ENCODE data around the gene FAM171A1.
"Not testable (repeated sequence)": the region's sequence is repeated elsewhere in the genome, so short reads cannot be mapped to it uniquely, and the experiment has no call there.

Gene FAM171A1

GRCh38 chr10:15370856-15371701 lies at the start of gene FAM171A1:
FAM171A1 (minus strand) TSS chr10:15371289; CDS start chr10:15371052, 237 bp downstream.
- FAIRE-seq, result no peak
- peak; percentile 53 for DNase-seq (ENCODE audit: low spot score)

- no peak for FAIRE-seq
- DNase-seq (ENCODE audit: low spot score), result no peak
These were observed 49.8 kb upstream of the FAM171A1 start for GRCh38 chr10:15420858-15421257.

GRCh38 chr10:15419279-15419874 lies 48.3 kb upstream of the FAM171A1 start:
- FAIRE-seq (peak; percentile 71), DNase-seq (ENCODE audit: low spot score) (peak; percentile 17)

GRCh38 chr10:15416034-15416433 lies 44.9 kb upstream of the FAM171A1 start:
- FAIRE-seq, result no peak
- DNase-seq (ENCODE audit: low spot score), result no peak

- FAIRE-seq (no peak), DNase-seq (ENCODE audit: low spot score) (no peak)
These were observed 39.9 kb upstream of the FAM171A1 start for GRCh38 chr10:15411010-15411409.

- not testable (repeated sequence) for FAIRE-seq; DNase-seq (ENCODE audit: low spot score)
These were observed 38.3 kb upstream of the FAM171A1 start for GRCh38 chr10:15409350-15409749.

- DNase-seq (ENCODE audit: low spot score) (no peak), FAIRE-seq (no peak)
These were observed 37.5 kb upstream of the FAM171A1 start for GRCh38 chr10:15408557-15408956.

- no peak for DNase-seq (ENCODE audit: low spot score)
- no peak for FAIRE-seq
These were observed 34.2 kb upstream of the FAM171A1 start for GRCh38 chr10:15405319-15405718.

GRCh38 chr10:15401382-15401781 lies 30.3 kb upstream of the FAM171A1 start:
- no peak for FAIRE-seq
- DNase-seq (ENCODE audit: low spot score), result no peak

GRCh38 chr10:15400461-15400860 lies 29.4 kb upstream of the FAM171A1 start:
- not testable (repeated sequence) for FAIRE-seq

GRCh38 chr10:15399060-15399661 lies 28.1 kb upstream of the FAM171A1 start:
- FAIRE-seq (no peak), DNase-seq (ENCODE audit: low spot score) (no peak)

More at GRCh38 chr10:15400461-15400860, 29.4 kb upstream of the FAM171A1 start:
- not testable (repeated sequence) for DNase-seq (ENCODE audit: low spot score)

- DNase-seq (ENCODE audit: low spot score) (no peak), FAIRE-seq (no peak)
These were observed 24.8 kb upstream of the FAM171A1 start for GRCh38 chr10:15395935-15396334.

- FAIRE-seq (no peak), DNase-seq (ENCODE audit: low spot score) (no peak)
These were observed 22.2 kb upstream of the FAM171A1 start for GRCh38 chr10:15393139-15393825.

GRCh38 chr10:15391491-15391890 lies 20.4 kb upstream of the FAM171A1 start:
- FAIRE-seq (no peak), DNase-seq (ENCODE audit: low spot score) (no peak)

- DNase-seq (ENCODE audit: low spot score); FAIRE-seq: not testable (repeated sequence)
These were observed 17.1 kb upstream of the FAM171A1 start for GRCh38 chr10:15388172-15388571.

GRCh38 chr10:15387021-15387420 lies 15.9 kb upstream of the FAM171A1 start:
- no peak for DNase-seq (ENCODE audit: low spot score)
- no peak for FAIRE-seq

- DNase-seq (ENCODE audit: low spot score) (no peak), FAIRE-seq (no peak)
These were observed 14.7 kb upstream of the FAM171A1 start for GRCh38 chr10:15385552-15386455.

GRCh38 chr10:15381420-15381819 lies 10.3 kb upstream of the FAM171A1 start:
- DNase-seq (ENCODE audit: low spot score) (no peak), FAIRE-seq (no peak)

GRCh38 chr10:15379078-15379477 lies 8.0 kb upstream of the FAM171A1 start:
- no peak for FAIRE-seq

GRCh38 chr10:15378569-15378968 lies 7.5 kb upstream of the FAM171A1 start:
- FAIRE-seq (no peak), DNase-seq (ENCODE audit: low spot score) (no peak)

More at GRCh38 chr10:15379078-15379477, 8.0 kb upstream of the FAM171A1 start:
- no peak for DNase-seq (ENCODE audit: low spot score)

GRCh38 chr10:15374566-15374965 lies 3.5 kb upstream of the FAM171A1 start:
- no peak for DNase-seq (ENCODE audit: low spot score)
- FAIRE-seq, result no peak
